Limb (tissue), 2 donors: ENCODE measurements around the gene UNC93B1.
"Not testable (repeated sequence)": the region's sequence is repeated elsewhere in the genome, so short reads cannot be mapped to it uniquely, and the experiment has no call there.

Experiments
- DNase-seq, 2 donors: peaks; one replicate each; pipeline ENCODE4 v3.0.0-alpha.2; 2016; ENCODE audit errors: extremely low spot score in 2 of 2

UNC93B1 gene

GRCh38 chr11:67994387-67994786 lies 9.5 kb downstream of the UNC93B1 start:
- DNase-seq: not testable (repeated sequence)

GRCh38 chr11:67993821-67994220 lies 10.1 kb downstream of the UNC93B1 start:
- not testable (repeated sequence) for DNase-seq

- not testable (repeated sequence) for DNase-seq
Observed at GRCh38 chr11:67991347-67992121, 12.4 kb downstream of the UNC93B1 start.

- not testable (repeated sequence) for DNase-seq
Observed at GRCh38 chr11:67990546-67991346, 13.2 kb downstream of the UNC93B1 start.

GRCh38 chr11:67985302-67985701 lies 18.6 kb downstream of the UNC93B1 start:
- DNase-seq: not testable (repeated sequence)

- no peak for DNase-seq
Observed at GRCh38 chr11:67983951-67984350, 19.9 kb downstream of the UNC93B1 start.

- DNase-seq: not testable (repeated sequence)
Observed at GRCh38 chr11:67982255-67982857, 21.5 kb downstream of the UNC93B1 start.

GRCh38 chr11:67981226-67981625 lies 22.7 kb downstream of the UNC93B1 start:
- not testable (repeated sequence) for DNase-seq

GRCh38 chr11:67978766-67979418 lies 25.0 kb downstream of the UNC93B1 start:
- not testable (repeated sequence) for DNase-seq

GRCh38 chr11:67974746-67975145 lies 29.2 kb downstream of the UNC93B1 start:
- not testable (repeated sequence) for DNase-seq

GRCh38 chr11:67965830-67966348 lies 38.0 kb downstream of the UNC93B1 start:
- not testable (repeated sequence) for DNase-seq

GRCh38 chr11:67964746-67965145 lies 39.2 kb downstream of the UNC93B1 start:
- not testable (repeated sequence) for DNase-seq

- DNase-seq: not testable (repeated sequence)
Observed at GRCh38 chr11:67963879-67964278, 40.0 kb downstream of the UNC93B1 start.

GRCh38 chr11:67963217-67963616 lies 40.7 kb downstream of the UNC93B1 start:
- not testable (repeated sequence) for DNase-seq

- DNase-seq: peak in 1 of 2 donors; percentile 15
Observed at GRCh38 chr11:67956236-67956635, 47.7 kb downstream of the UNC93B1 start.

- DNase-seq: peak; percentile 60 to 89
Observed at GRCh38 chr11:67955461-67956007, 48.4 kb downstream of the UNC93B1 start.

GRCh38 chr11:67954971-67955370 lies 48.9 kb downstream of the UNC93B1 start:
- DNase-seq: not testable (repeated sequence)

GRCh38 chr11:67954251-67954650 lies 49.6 kb downstream of the UNC93B1 start:
- not testable (repeated sequence) for DNase-seq

- DNase-seq: not testable (repeated sequence)
Observed at GRCh38 chr11:67950705-67951104, 53.2 kb downstream of the UNC93B1 start.

GRCh38 chr11:67947785-67948184 lies 56.1 kb downstream of the UNC93B1 start:
- not testable (repeated sequence) for DNase-seq

GRCh38 chr11:67946403-67946802 lies 57.5 kb downstream of the UNC93B1 start:
- not testable (repeated sequence) for DNase-seq
